ENCODE results near the gene EIF2D. TPM values are rescaled to one million over a fixed set of nuclear protein-coding genes. Genes with fewer than 3 reads are reported as not detected.

The EIF2D gene
- total and polyA plus RNA-seq, 2 of the 8 experiments (the other 6 are each of a cell fraction or from before 2014, with no cell fraction given) = 36.1 to 37.1 TPM

- Histone ChIP-seq H3K79me2 (ENCODE audit: control insufficient read depth in 1 of 2, insufficient read depth in 2 of 2, low read length in 2 of 2) (no peaks in the 10 kb centered on the region), H2BK20ac (ENCODE audit: low read length) (no peak overlapping the region), H2AK5ac (ENCODE audit: low read depth, low read length) (no peak overlapping the region), H3K18ac (ENCODE audit: extremely low read depth, low read length) (no peak overlapping the region), H3K9me3 (ENCODE audit: insufficient read depth in 2 of 2, low read depth in 1 of 2, low read length in 1 of 2) (no peaks in the 10 kb centered on the region), H3K4me2 (ENCODE audit: insufficient read depth in 1 of 2, low read depth in 2 of 2, low read length in 2 of 2) (no peak overlapping the region), H2AFZ (ENCODE audit: low read length) (no peak overlapping the region), H3K23me2 (ENCODE audit: low read depth, low read length) (no peaks in the 10 kb centered on the region), H3K23ac (ENCODE audit: insufficient read length) (no peak overlapping the region), H3K56ac (replicated peaks; ENCODE audit: insufficient read length, low read depth, low read length) (no peak overlapping the region), H2BK5ac (ENCODE audit: low read depth, low read length) (no peak overlapping the region), H3K9ac (replicated peaks in 1 of 4; ENCODE audit: extremely low read depth in 1 of 4, low read depth in 3 of 4, low read length in 3 of 4) (no peak overlapping the region), H3K27me3 (replicated peaks in 1 of 4; ENCODE audit: control insufficient read depth in 3 of 4, extremely low read depth in 1 of 4, insufficient read depth in 3 of 4, low read length in 3 of 4) (0 out of 7 replicates have a peak, but pooled peaks cover 0 to 3% (median 0%) of the 10 kb centered on the region in 4 experiments), H3K27ac (ENCODE audit: low read depth, low read length) (no peak overlapping the region), H2BK12ac (ENCODE audit: low read depth, low read length) (no peak overlapping the region), H3K4ac (replicated peaks; ENCODE audit: insufficient read length, low read depth, low read length) (no peak overlapping the region), H3K79me1 (ENCODE audit: low read depth, low read length) (no peaks in the 10 kb centered on the region), H3K4me1 (replicated peaks in 1 of 4; ENCODE audit: control insufficient read depth in 3 of 4, insufficient read depth in 4 of 4, low read length in 3 of 4) (no peaks in the 10 kb centered on the region), H4K8ac (ENCODE audit: extremely low read depth, insufficient read depth, low read length) (no peak overlapping the region), H2BK15ac (ENCODE audit: low read length) (no peak overlapping the region), H3K4me3 (ENCODE audit: extremely low read depth in 1 of 4, insufficient read depth in 2 of 4, low read depth in 3 of 4, low read length in 4 of 4) (no peak overlapping the region), H3K36me3 (ENCODE audit: control insufficient read depth in 2 of 4, insufficient read depth in 4 of 4, low read length in 3 of 4) (no peaks in the 10 kb centered on the region), H4K5ac (ENCODE audit: insufficient read length, low read depth, low read length) (no peak overlapping the region), H4K91ac (replicated peaks; ENCODE audit: insufficient read length, low read length) (no peak overlapping the region), H3K14ac (ENCODE audit: insufficient read length) (no peak overlapping the region), H4K20me1 (replicated peaks in 1 of 2; ENCODE audit: control insufficient read depth in 1 of 2, insufficient read depth in 2 of 2, low read length in 2 of 2) (no peaks in the 10 kb centered on the region), H2BK120ac (replicated peaks; ENCODE audit: low read depth, low read length) (no peak overlapping the region)
- CTCF ChIA-PET (ENCODE audit: partially characterized antibody) = interaction anchor here (1.2 to 16.9 kb wide), 6 partner anchors 12 to 98 kb away, joined by 3 to 298 read pairs (median 8); no protein-coding TSS in a partner anchor
- 68% methylated on average over 4 of the region's 4 CpGs; no CpG with 5 or more reads in 1 of the 2 experiments for WGBS, 2 experiments (ENCODE audit: extremely low coverage in 1 of 2, insufficient coverage in 1 of 2, insufficient read length in 1 of 2, insufficient replicate concordance in 2 of 2, low coverage in 1 of 2, low lambda C conversion rate in 2 of 2, missing lambda C conversion rate in 1 of 2)
- DNase-seq (ENCODE audit: low read depth in 1 of 2, low spot score in 2 of 2) (no peak), FAIRE-seq (no peak)
- POLR2A ChIA-PET (ENCODE audit: partially characterized antibody) = no interaction called here
- TF ChIP-seq NANOG (IDR thresholded peaks at IDR 0.05; ENCODE audit: insufficient read depth, low read depth, low read length, poor library complexity, severe bottlenecking) (no peak), CTBP2 (IDR thresholded peaks at IDR 0.05; ENCODE audit: borderline replicate concordance, insufficient read depth, insufficient read length, low read length) (no peak), KDM4A (IDR thresholded peaks at IDR 0.05; ENCODE audit: low read depth, low read length, severe bottlenecking) (no peak), SIN3A (conservative IDR thresholded peaks at IDR 0.05 in 1 of 2, IDR thresholded peaks at IDR 0.05 in 1 of 2; ENCODE audit: low read depth in 1 of 2, low read length in 2 of 2) (no peak), E2F6 (IDR thresholded peaks at IDR 0.05) (no peak), TAF7 (optimal IDR thresholded peaks at IDR 0.05; ENCODE audit: borderline replicate concordance, low read depth, low read length) (no peak), RXRA (IDR thresholded peaks at IDR 0.05; ENCODE audit: insufficient read depth, low read depth, low read length) (no peak), CBX8 (IDR thresholded peaks at IDR 0.05; ENCODE audit: borderline replicate concordance, low read depth, low read length) (no peak), NRF1 (IDR thresholded peaks at IDR 0.05; ENCODE audit: low read depth, low read length) (no peak), GABPA (IDR thresholded peaks at IDR 0.05; ENCODE audit: borderline replicate concordance, insufficient read depth, low read length) (no peak), JUN (IDR thresholded peaks at IDR 0.05; ENCODE audit: low read depth, low read length) (no peak), SIRT6 (IDR thresholded peaks at IDR 0.05; ENCODE audit: low read length) (no peak), CBX5 (IDR thresholded peaks at IDR 0.05; ENCODE audit: low read depth, low read length) (no peak)
These were observed 34.6 kb downstream of the EIF2D start for GRCh38 chr1:206577626-206578025.

All from H1 (cell line).